Transverse colon (tissue), 4 donors: ENCODE data around the gene TSPAN32. TPM values are rescaled to one million over a fixed set of nuclear protein-coding genes. Genes with fewer than 3 reads are reported as not detected.

ENCODE experiments used
- DNase-seq: peaks from one replicate; pipeline ENCODE4 v3.0.0-alpha.2; 2019
- H3K27ac ChIP-seq, 4 donors: fragments of 200-600 bp; sonication (generic); 2 replicates each; pipeline ENCODE4 v1.5.1; 2016 to 2018; ENCODE audit warnings: inconsistent platforms in 4 of 4
- H3K27me3 ChIP-seq: fragments of 200-600 bp; sonication (generic); 2 replicates; pipeline ENCODE4 v1.5.1; 2017; ENCODE audit warnings: inconsistent platforms
- H3K36me3 ChIP-seq, 4 donors: fragments of 200-600 bp; sonication (generic); 2 replicates each; pipeline ENCODE4 v1.5.1; 2017 to 2019; ENCODE audit warnings: inconsistent platforms in 4 of 4
- H3K4me1 ChIP-seq, 4 donors: fragments of 200-600 bp; sonication (generic); 2 replicates each; pipeline ENCODE4 v1.5.1; 2017 to 2020; ENCODE audit warnings: inconsistent platforms in 4 of 4
- H3K4me3 ChIP-seq, 4 donors: fragments of 200-600 bp; sonication (generic); 1 replicate in 1 of 4; 2 replicates in 3 of 4; pipeline versions ENCODE4 v1.5.1 to v1.6.1; 2017 to 2019; ENCODE audit warnings: inconsistent platforms in 4 of 4
- H3K9me3 ChIP-seq, 2 donors: fragments of 200-600 bp; sonication (generic); 2 replicates each; pipeline ENCODE4 v1.5.1; 2017 to 2019; ENCODE audit warnings: inconsistent platforms in 2 of 2
- CTCF ChIP-seq, 5 experiments: fragments of 200-600 bp in 3 of 5; fragments of 450-650 bp in 2 of 5; sonication (generic) in 3 of 5; IDR thresholded peaks; 1 replicate in 2 of 5; 2 replicates in 3 of 5; pipeline ENCODE4 v1.5.1; 2016 to 2017; ENCODE audit warnings: antibody characterized with exemption in 5 of 5, inconsistent platforms in 3 of 5, mild to moderate bottlenecking in 2 of 5, moderate library complexity in 1 of 5
- EP300 ChIP-seq: sonication (generic); formaldehyde crosslinking; IDR thresholded peaks from one replicate; pipeline ENCODE4 v1.6.1; 2017; ENCODE audit warnings: antibody characterized with exemption, low read depth
- POLR2A ChIP-seq: fragments of 450-650 bp; IDR thresholded peaks from one replicate; pipeline ENCODE4 v1.6.1; 2016; ENCODE audit warnings: antibody characterized with exemption, mild to moderate bottlenecking, moderate library complexity
- POLR2AphosphoS5 ChIP-seq, 3 donors: sonication (generic); formaldehyde crosslinking; IDR thresholded peaks; one replicate each; pipeline ENCODE4 v1.6.1; 2016; ENCODE audit warnings: antibody characterized with exemption in 3 of 3
- WGBS, 2 donors: methylation state at CpG; one replicate each; pipeline ENCODE4 v1.1.5; 2018; ENCODE audit warnings: low coverage in 1 of 2; 5-methylcytosine and 5-hydroxymethylcytosine counted together
- in situ Hi-C, 4 donors: fragments of 200-750 bp; cut with MboI; loops; one replicate each; pipeline versions ENCODE4 v1.15.0 to v1.15.1; 2017; ENCODE audit warnings: low sequenced_read_pairs in 3 of 4, low pct_ligation_motif_present in 1 of 4, low pct_unique_long_range_greater_than_20kb in 1 of 4
- intact Hi-C: fragments of 100-400 bp; cut with DNase I; formaldehyde crosslinking; loops from one replicate; pipeline ENCODE4 v1.15.1; 2023; ENCODE audit warnings: low total_unique reads
- total RNA-seq, 4 donors: library from RNA; depleted of rRNA; stranded (reverse); fragments of >200 nt; gene quantifications; one replicate each; pipeline ENCODE4 v1.1.0, GENCODE V29; 2016

The TSPAN32 gene
- total RNA-seq, 4 donors from 2014 or later = 0.16 to 0.96 TPM; not detected in 2

DNA sequence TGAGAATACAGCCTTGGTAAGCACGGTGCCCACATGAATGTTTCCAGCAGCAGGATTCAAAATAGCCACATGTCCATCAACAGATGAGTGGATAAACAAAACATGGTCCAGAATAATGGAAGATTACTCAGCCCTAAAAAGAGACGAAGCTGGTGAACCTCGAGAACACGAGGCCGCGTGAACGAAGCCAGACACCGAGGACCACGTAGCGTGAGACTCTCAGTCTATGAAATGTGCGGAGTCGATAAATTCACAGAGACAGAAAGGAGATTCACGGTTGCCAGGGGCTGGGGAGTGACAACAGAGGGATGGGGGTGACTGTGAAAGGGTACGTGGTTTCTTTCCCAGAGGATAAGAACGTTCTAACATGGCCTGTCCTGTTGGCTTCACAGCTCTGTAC is 28.5 kb upstream of the TSPAN32 start:
- no peak for DNase-seq
- intact Hi-C loops = no loop called here
- Histone ChIP-seq H3K27me3 (peaks cover 42% of the 10 kb centered on the region), H3K27ac (no peak overlapping the region), H3K36me3 (no peaks in the 10 kb centered on the region), H3K4me1 (peaks cover 0 to 28% (median 26%) of the 10 kb centered on the region in 4 donors), H3K4me3 (no peak overlapping the region), H3K9me3 (no peaks in the 10 kb centered on the region)
- in situ Hi-C loops = no loop called here
- 87 to 92% methylated on average over 14 to 15 of the region's 15 CpGs for WGBS, 2 donors
- TF ChIP-seq EP300 (no peak), POLR2AphosphoS5 (IDR thresholded peaks at IDR 0.05) (no peak), POLR2A (no peak), CTCF (IDR thresholded peaks at IDR 0.05) (no peak)

DNA sequence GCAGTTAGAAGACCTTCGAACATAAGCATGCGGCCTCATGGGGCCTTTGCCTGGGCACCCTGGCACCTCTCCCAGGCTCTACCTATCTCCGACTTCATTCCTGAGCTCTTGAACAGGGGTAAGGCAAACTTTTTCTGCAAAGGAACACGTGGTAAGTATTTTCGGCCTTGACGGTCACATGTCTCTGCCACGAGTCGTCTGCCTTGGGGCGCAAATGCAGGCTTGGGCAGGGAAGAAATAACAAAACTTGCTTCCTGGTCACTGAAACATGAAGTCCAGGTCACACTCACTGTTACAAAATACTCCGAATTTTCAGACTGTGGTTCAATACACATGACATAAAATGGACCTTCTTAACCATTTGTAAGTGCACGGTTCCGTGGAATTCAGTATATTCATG is 28.0 kb upstream of the TSPAN32 start:
- DNase-seq = no peak
- intact Hi-C loops = no loop called here
- no peak overlapping the region for H3K4me3 ChIP-seq
- no peak overlapping the region for H3K27ac ChIP-seq
- in situ Hi-C loops = no loop called here
- H3K9me3 ChIP-seq = no peaks in the 10 kb centered on the region
- peaks cover 37% of the 10 kb centered on the region for H3K27me3 ChIP-seq
- TF ChIP-seq POLR2AphosphoS5 (IDR thresholded peaks at IDR 0.05) = no peak
- TF ChIP-seq POLR2A = no peak
- no peak for TF ChIP-seq CTCF (IDR thresholded peaks at IDR 0.05)
- WGBS, 2 donors = 83 to 89% methylated on average over 3 to 12 of the region's 12 CpGs
- H3K4me1 ChIP-seq = peaks cover 0 to 24% (median 23%) of the 10 kb centered on the region in 4 donors
- H3K36me3 ChIP-seq = no peaks in the 10 kb centered on the region

DNA sequence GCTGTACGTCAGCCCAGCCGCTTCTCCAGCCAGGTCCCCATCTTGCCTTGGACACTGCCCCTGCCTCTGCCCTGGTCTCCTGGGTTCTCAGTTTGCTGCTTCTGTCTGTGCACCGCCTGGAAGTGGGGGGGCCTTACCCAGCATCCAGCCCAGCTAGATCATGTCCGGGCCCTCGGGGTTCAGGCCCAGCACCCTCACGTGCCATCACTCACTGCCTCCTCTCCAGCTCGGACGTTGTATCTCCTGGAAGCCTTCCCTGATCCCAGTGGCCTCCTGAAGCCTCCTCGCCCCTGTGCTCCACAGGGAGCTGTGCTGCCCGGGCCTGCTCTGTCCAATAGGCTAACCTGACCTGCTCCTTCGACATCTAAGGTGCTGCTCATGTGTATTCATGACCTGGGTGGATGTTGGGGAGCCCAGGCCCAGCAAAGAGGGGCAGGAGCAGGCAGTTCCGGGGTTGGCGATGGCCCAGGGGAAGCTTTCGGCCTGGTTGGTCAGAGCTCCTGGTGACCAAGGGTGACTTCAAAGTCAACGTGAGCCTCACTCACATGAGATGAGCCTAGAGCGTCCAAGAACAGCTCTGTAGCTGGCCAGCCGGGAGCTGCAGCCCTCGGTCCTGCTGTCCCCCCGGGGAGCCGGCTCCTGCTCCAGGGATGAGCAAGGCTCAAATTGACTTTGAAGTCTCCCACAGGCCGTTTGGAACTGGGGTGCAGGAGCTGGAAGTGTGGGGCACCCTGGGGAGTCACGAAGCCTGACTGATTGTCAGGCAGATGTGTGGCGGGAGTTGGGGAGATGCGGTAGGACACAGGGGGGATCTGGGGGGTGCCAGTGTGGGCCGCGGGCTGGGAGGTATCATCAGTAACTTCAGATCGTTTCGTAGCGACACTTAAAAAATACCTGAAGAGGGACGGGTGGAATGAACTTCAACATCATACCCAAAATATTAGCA is 26.2 kb upstream of the TSPAN32 start:
- in situ Hi-C loops = loop anchor here in 1 of 4 donors (25.0 kb wide), 1 partner anchor 88 kb away; no protein-coding TSS in a partner anchor
- intact Hi-C loops = no loop called here
- DNase-seq = no peak
- no peak for TF ChIP-seq CTCF (IDR thresholded peaks at IDR 0.05)
- no peak for TF ChIP-seq POLR2A
- TF ChIP-seq POLR2AphosphoS5 (IDR thresholded peaks at IDR 0.05) = no peak
- no peak for TF ChIP-seq EP300
- H3K4me3 ChIP-seq = no peak overlapping the region
- no peaks in the 10 kb centered on the region for H3K36me3 ChIP-seq
- peaks cover 19% of the 10 kb centered on the region for H3K27me3 ChIP-seq
- peaks cover 0 to 6% (median 5%) of the 10 kb centered on the region in 4 donors for H3K4me1 ChIP-seq
- H3K27ac ChIP-seq = no peak overlapping the region
- 87% methylated on average over 27 of the region's 30 CpGs; no CpG with 5 or more reads in 1 of the 2 donors for WGBS, 2 donors
- peaks cover 0 to 9% of the 10 kb centered on the region in 2 donors for H3K9me3 ChIP-seq

DNA sequence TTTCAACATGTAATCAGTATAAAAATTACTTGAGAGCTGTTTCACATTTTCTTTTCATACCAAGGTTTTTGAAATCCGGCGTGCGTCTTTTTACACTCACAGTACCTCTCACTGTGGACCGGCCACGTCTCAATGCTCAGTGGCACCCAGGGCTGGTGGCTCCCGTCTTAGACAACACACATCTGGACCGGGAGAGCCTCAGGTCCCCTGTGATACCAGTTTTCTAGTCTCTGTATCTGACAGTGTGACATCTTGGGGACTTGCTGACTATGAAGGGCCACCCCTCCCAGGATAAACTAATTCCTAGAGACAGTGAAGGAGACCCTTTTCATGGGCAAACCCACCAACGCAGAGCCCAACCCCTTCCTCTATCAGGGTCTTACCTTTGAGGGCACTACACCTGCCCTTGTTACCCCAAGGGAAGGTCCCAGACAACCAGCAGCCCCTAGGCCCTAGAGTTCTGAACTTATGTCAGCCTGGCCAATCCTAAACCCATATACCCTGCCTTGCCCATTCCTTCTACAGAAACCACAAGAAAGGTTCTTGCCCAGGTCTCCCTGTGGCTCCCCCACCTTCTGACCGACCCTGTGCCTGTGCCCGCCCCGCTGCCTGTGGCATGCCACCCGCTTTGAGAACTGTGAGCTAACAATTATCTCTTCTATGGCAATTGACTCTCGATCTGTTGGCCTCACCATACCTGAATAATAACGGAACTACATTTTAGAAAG is 25.4 kb upstream of the TSPAN32 start:
- DNase-seq = no peak
- in situ Hi-C loops = loop anchor here in 1 of 4 donors (25.0 kb wide), 1 partner anchor 89 kb away; no protein-coding TSS in a partner anchor
- Histone ChIP-seq H3K4me3 (no peak overlapping the region), H3K36me3 (no peaks in the 10 kb centered on the region), H3K9me3 (peaks cover 0 to 9% of the 10 kb centered on the region in 2 donors), H3K27ac (no peak overlapping the region), H3K4me1 (no peaks in the 10 kb centered on the region), H3K27me3 (peaks cover 11% of the 10 kb centered on the region)
- no peak for TF ChIP-seq POLR2AphosphoS5 (IDR thresholded peaks at IDR 0.05)
- TF ChIP-seq CTCF (IDR thresholded peaks at IDR 0.05) = no peak
- no peak for TF ChIP-seq EP300
- TF ChIP-seq POLR2A = no peak
- WGBS, 2 donors = 80 to 100% methylated on average over 2 to 14 of the region's 14 CpGs
- intact Hi-C loops = no loop called here
